ENCODE results near the gene RNF17.

Gene RNF17

GRCh38 chr13:24906268-24906667, 142.3 kb downstream of the RNF17 start:
- Histone ChIP-seq H3K9me3 (ENCODE audit: control insufficient read depth, insufficient read depth, low read depth, low read length) (no peaks in the 10 kb centered on the region), H3K27ac (ENCODE audit: extremely low read depth, low read depth, low read length) (no peak overlapping the region), H3K4me3 (ENCODE audit: low read depth, low read length) (no peak overlapping the region), H3K36me3 (ENCODE audit: control insufficient read depth in 2 of 2, insufficient read depth in 1 of 2, low read length in 2 of 2) (peaks cover 19 to 77% of the 10 kb centered on the region in 2 experiments), H3K4me1 (ENCODE audit: control insufficient read depth, insufficient read depth, low read length) (no peaks in the 10 kb centered on the region; the same call in 1 of the 2 replicates)
- CTCF ChIA-PET = no interaction called here
- TF ChIP-seq YY1 (tag by site-specific recombination; IDR thresholded peaks at IDR 0.05) (no peak), ZNF211 (tag by site-specific recombination; IDR thresholded peaks at IDR 0.05; ENCODE audit: low read depth) (no peak), ZNF654 (tag by site-specific recombination; IDR thresholded peaks at IDR 0.05; ENCODE audit: low read depth) (no peak), ZNF114 (tag by site-specific recombination; IDR thresholded peaks at IDR 0.05) (no peak), ZNF768 (tag by site-specific recombination; IDR thresholded peaks at IDR 0.05) (no peak), ZNF169 (tag by site-specific recombination; IDR thresholded peaks at IDR 0.05) (no peak), ZNF48 (tag by site-specific recombination; IDR thresholded peaks at IDR 0.05) (no peak), ZFP69B (tag by site-specific recombination; IDR thresholded peaks at IDR 0.05) (no peak), ZSCAN23 (tag by site-specific recombination; IDR thresholded peaks at IDR 0.05) (no peak), SALL2 (tag by site-specific recombination; IDR thresholded peaks at IDR 0.05; ENCODE audit: borderline replicate concordance) (no peak), ZNF473 (tag by site-specific recombination; IDR thresholded peaks at IDR 0.05) (no peak)
- POLR2A ChIA-PET = no interaction called here

GRCh38 chr13:24910502-24911132, 146.6 kb downstream of the RNF17 start:
- CTCF ChIA-PET = no interaction called here
- Histone ChIP-seq H3K4me3 (ENCODE audit: low read depth, low read length) (no peak overlapping the region), H3K4me1 (ENCODE audit: control insufficient read depth, insufficient read depth, low read length) (no peaks in the 10 kb centered on the region; the same call in 1 of the 2 replicates), H3K9me3 (ENCODE audit: control insufficient read depth, insufficient read depth, low read depth, low read length) (no peaks in the 10 kb centered on the region), H3K27ac (ENCODE audit: extremely low read depth, low read depth, low read length) (no peak overlapping the region), H3K36me3 (ENCODE audit: control insufficient read depth in 2 of 2, insufficient read depth in 1 of 2, low read length in 2 of 2) (peaks cover 19 to 55% of the 10 kb centered on the region in 2 experiments)
- POLR2A ChIA-PET = no interaction called here
- no peak for TF ChIP-seq SCRT2 (tag by site-specific recombination; IDR thresholded peaks at IDR 0.05)
- TF ChIP-seq GLI2 (tag by site-specific recombination; IDR thresholded peaks at IDR 0.05; ENCODE audit: borderline replicate concordance, low read depth) = no peak
- TF ChIP-seq ZNF184 (tag by site-specific recombination; IDR thresholded peaks at IDR 0.05) = no peak
- TF ChIP-seq ZNF692 (tag by site-specific recombination; IDR thresholded peaks at IDR 0.05) = no peak
- no peak for TF ChIP-seq ZNF433 (tag by site-specific recombination; IDR thresholded peaks at IDR 0.05; ENCODE audit: low read depth)
- TF ChIP-seq PRDM2 (tag by site-specific recombination; IDR thresholded peaks at IDR 0.05; ENCODE audit: borderline replicate concordance) = no peak
- TF ChIP-seq ZNF214 (tag by site-specific recombination; IDR thresholded peaks at IDR 0.05; ENCODE audit: borderline replicate concordance) = no peak
- TF ChIP-seq ZNF704 (tag by site-specific recombination; IDR thresholded peaks at IDR 0.05) = no peak
- TF ChIP-seq KLF9 (tag by site-specific recombination; IDR thresholded peaks at IDR 0.05; ENCODE audit: low read depth) = no peak
- no peak for TF ChIP-seq ZBTB44 (tag by site-specific recombination; IDR thresholded peaks at IDR 0.05)
- TF ChIP-seq SALL2 (tag by site-specific recombination; IDR thresholded peaks at IDR 0.05; ENCODE audit: borderline replicate concordance) = no peak
- TF ChIP-seq ZNF629 (tag by site-specific recombination; IDR thresholded peaks at IDR 0.05) = no peak
- no peak for TF ChIP-seq ZNF366 (tag by site-specific recombination; conservative IDR thresholded peaks at IDR 0.05)
- TF ChIP-seq ZNF645 (tag by site-specific recombination; IDR thresholded peaks at IDR 0.05) = no peak
- TF ChIP-seq KLF10 (tag by site-specific recombination; IDR thresholded peaks at IDR 0.05) = no peak
